GM21515 (cell line): ENCODE data around the gene IL22RA2.

Experiments used
- ATAC-seq: cut with Tn5 transposase; IDR thresholded peaks from one replicate; pipeline ENCODE4 v1.9.1; 2021; ENCODE audit not compliant: unreplicated experiment

IL22RA2 gene

GRCh38 chr6:137167702-137168377, 5.6 kb downstream of the IL22RA2 start:
- ATAC-seq, result no peak

DNA sequence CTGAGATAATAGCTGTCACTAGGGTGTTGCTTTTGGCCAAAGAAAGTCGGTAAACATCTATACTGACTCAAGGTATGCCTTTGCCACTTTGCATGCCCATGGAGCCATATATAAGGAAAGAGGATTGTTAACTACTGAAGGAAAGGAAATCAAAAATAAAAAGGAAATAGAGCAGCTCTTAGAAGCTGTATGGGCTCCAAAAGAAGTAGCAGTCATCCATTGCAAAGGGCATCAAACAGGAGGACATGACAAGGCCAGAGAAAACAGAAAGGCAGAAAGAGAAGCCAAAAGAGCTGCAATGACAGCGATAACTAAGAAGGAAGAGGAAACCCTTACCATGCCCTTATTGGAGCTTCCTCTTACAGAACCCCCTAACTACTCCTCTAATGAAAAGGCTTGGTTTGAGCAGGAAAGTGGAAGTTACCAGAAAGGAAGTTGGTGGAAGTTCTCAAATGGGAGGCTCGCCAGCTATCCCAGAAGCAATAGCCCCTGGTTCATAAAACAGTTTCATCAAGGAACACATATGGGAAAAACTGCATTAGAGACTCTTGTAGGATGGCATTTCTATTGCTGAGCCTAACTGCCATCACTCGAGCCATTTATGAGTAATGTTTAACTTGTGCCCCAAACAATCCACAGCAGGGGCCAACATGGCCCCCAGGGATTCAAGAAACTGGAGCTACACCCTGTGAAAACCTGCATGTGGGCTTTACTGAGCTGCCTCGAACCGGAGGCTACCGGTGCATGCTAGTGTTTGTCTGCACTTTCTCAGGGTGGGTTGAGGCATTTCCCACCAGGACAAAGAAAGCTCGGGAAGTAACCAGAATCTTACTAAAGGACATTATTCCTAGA, 7.0 kb downstream of the IL22RA2 start:
- ATAC-seq, result no peak

- peak; percentile 60 for ATAC-seq
Observed at GRCh38 chr6:137165375-137166246, 7.8 kb downstream of the IL22RA2 start.

DNA sequence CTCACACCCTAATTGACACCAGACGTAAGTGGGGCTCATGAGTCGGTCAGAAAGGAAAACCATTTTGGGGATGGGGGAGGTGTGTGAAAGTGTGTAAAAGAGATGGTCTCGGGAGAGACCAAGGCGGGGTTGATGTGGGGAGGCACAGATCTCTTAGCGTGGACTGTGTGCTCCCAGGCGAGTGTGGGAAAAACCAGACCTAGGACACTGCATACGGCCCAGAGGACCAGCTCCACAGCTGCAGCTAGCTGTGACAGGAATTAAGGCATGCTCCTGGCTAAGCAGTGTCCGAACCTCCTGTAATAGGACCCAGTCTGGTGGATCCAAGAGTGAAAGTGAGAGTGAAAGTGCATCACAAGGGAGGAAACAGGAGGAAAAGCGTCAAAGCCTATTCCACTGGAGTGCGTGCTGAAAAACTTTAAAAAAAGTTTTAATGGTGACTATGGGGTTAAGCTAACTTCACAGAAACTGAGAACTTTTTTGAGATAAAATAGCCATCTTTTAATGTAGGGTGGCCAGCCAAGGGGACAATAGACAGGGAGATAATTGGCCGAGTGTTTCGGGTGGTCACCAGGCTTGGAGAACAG, 9.6 kb downstream of the IL22RA2 start:
- no peak for ATAC-seq

DNA sequence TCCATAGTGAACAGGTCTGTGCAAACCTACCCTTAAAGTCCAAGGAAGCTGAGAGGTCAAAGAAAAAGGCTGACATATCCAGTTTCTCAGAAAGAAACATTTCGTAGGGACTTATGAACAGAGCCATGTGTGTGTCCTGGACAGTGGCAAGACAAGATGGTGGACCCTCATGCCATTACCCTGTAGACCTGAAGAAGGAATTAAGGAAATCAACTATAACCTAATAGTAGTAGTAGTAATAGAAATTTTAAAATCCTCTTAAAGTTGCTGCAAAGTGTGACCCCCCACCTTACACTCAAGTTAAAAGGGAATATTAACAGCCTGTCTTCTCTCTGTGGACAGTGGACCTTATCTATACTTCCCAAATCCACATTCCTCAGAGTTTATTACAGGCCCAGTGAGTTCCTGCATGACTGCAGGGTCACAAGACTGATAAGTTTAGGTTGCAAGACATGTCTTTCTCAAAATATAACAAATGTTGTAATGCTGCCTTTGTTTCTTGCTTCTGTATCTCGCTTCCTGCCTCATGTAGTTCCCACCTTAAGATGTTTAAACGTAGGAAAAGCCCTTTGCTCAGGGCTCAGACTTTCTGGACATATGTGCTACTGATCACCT, 10.6 kb downstream of the IL22RA2 start:
- ATAC-seq, result no peak

- ATAC-seq, result no peak
Observed at GRCh38 chr6:137161949-137162348, 11.5 kb downstream of the IL22RA2 start.

GRCh38 chr6:137160763-137161162, 12.7 kb downstream of the IL22RA2 start:
- ATAC-seq, result no peak

DNA sequence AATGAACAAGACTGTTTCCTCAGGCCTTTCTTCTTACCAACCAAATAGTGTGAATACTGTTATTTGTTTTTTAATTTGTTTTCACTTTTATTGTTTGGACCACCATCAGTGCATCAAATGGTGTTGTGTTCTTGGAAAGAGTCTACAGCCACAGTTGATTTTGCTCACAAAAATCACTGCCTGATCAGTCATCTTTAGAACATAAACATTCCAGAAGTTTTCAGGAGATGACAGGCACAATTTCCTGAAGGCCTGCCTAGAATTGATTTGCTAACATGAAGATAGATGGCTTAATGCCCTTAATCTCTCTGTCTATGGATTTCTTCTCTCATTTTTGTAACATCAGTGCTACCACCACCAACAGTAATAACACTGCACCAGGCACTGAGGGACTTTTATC, 13.5 kb downstream of the IL22RA2 start:
- no peak for ATAC-seq

- no peak for ATAC-seq
Observed at GRCh38 chr6:137157601-137158000, 15.8 kb downstream of the IL22RA2 start.

- ATAC-seq, result no peak
Observed at GRCh38 chr6:137156650-137157049, 16.8 kb downstream of the IL22RA2 start.

DNA sequence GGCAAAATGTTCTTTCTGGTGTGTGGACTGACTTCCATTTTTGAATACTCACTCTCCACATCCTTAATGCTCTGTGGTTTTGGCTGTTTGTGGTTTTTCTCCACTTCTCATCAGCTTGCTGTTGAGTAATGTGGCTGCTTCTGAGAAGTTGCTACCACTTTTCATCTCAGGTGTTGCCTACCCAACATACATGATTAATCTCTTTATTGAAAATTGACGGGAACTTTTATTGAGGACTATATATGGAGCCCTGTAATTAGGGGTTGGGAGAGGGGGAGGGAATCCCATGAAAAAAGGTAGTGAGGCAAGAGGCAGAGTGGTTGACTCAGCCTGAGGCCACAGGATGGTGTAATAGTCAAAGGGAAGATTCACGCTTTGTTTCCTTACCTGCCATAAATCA, 17.6 kb downstream of the IL22RA2 start:
- no peak for ATAC-seq

GRCh38 chr6:137150072-137150471, 23.4 kb downstream of the IL22RA2 start:
- ATAC-seq, result no peak

DNA sequence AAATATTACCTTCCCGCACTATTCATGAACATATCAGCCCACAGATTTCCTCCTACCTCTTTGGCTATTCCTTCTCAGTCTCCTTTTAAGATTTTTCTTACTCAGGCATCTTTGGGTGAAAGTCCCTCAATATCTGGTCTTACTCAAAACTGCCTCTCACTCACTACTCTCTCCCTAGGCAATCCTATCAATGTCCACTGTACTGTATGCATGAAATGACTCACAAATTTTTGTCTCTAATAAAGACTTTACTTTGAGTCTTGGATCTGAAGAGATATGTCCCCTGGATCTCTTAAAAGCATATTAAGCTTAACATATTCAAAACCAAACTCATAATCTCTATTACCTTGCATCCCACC, 24.4 kb downstream of the IL22RA2 start:
- no peak for ATAC-seq

- no peak for ATAC-seq
Observed at GRCh38 chr6:137148306-137149034, 25.0 kb downstream of the IL22RA2 start.

- ATAC-seq, result no peak
Observed at GRCh38 chr6:137147195-137147594, 26.2 kb downstream of the IL22RA2 start.

DNA sequence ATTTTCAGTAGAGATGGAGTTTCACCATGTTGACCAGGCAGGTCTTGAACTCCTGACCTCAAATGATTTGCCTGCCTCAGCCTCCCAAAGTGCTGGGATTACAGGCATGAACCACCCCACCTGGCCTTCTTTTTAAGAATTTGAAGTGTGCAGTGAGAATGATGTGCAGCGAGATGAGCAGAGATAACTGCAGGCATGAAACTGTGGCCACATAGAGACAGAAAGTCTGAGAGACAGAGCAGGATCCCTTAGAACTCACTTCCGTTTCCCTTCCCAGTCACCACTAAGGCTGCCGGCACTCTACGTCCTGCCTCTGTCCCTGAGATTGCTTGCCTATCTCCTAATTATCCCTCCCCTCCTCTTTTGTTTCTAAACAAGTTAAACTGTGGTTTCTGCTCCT, 27.2 kb downstream of the IL22RA2 start:
- ATAC-seq, result no peak

- no peak for ATAC-seq
Observed at GRCh38 chr6:137145421-137145820, 28.0 kb downstream of the IL22RA2 start.

GRCh38 chr6:137136065-137136464, 37.4 kb downstream of the IL22RA2 start:
- ATAC-seq, result no peak

DNA sequence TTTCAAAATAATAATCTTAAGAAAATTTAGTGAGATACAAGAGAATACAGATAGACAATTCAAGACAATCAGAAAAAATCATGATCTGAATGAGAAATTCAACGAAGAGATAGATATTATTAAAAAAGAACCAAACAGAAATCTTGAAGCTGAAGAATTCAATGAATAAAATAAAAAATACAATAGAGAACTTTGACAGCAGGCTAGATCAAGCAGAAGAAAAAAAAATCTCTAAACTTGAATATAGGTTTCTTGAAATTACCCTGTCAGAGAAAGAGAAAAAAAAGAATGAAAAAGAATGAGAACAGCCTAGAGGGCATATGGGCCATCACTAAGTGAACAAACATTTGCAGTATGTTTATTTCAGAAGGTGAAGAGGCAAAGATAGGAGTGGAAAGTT, 39.0 kb downstream of the IL22RA2 start:
- no peak for ATAC-seq

DNA sequence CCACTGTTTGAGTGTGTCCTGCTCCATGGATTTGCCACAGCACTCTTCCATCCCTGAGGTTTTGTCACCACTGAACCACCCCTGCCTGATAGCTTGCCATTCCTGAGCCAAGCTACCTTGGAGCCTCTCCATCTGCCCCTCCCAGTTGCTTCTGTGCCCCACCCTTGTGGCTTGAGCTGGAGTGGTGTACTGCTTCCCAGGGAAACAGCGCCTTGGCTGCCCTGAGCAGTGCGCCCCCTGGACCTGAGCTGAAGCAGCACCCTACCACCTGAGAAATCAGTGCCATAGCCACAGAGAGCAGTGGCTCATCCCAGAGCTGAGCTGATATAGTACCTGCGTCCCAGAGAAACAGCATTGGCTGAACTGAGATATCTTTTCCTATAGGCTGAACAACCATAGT, 40.3 kb downstream of the IL22RA2 start:
- no peak for ATAC-seq
